Nephron (organoid): Measurements from ENCODE around the gene M1AP.

Source experiments
- H3K27ac Mint-ChIP-seq, 3 experiments: 2 replicates each; pipeline ENCODE4 v1.8.0; 2020; ENCODE audit warnings: mixed read lengths in 3 of 3, mild to moderate bottlenecking in 2 of 3, moderate library complexity in 1 of 3
- H3K27me3 Mint-ChIP-seq: 2 replicates; pipeline ENCODE4 v1.8.0; 2021; ENCODE audit warnings: low read depth, mild to moderate bottlenecking, moderate library complexity, mixed read lengths
- H3K36me3 Mint-ChIP-seq: 2 replicates; pipeline ENCODE4 v1.8.0; 2020; ENCODE audit warnings: low read depth, mixed read lengths
- H3K4me1 Mint-ChIP-seq: 2 replicates; pipeline ENCODE4 v1.8.0; 2020; ENCODE audit warnings: mixed read lengths
- H3K4me3 Mint-ChIP-seq, 3 experiments: 2 replicates each; pipeline ENCODE4 v1.8.0; 2020; ENCODE audit warnings: mild to moderate bottlenecking in 3 of 3, mixed read lengths in 3 of 3, moderate library complexity in 2 of 3
- H3K9me3 Mint-ChIP-seq: 2 replicates; pipeline ENCODE4 v1.8.0; 2020; ENCODE audit warnings: mixed read lengths
- TF ChIP-seq, protein P1 (sequence below), 3 experiments: fragments of 200-600 bp; sonication (generic); IDR thresholded peaks; one replicate each; pipeline ENCODE4 v1.5.0; 2021; ENCODE audit warnings: antibody characterized with exemption in 3 of 3; ENCODE audit not compliant: unreplicated experiment in 3 of 3

The M1AP gene

DNA sequence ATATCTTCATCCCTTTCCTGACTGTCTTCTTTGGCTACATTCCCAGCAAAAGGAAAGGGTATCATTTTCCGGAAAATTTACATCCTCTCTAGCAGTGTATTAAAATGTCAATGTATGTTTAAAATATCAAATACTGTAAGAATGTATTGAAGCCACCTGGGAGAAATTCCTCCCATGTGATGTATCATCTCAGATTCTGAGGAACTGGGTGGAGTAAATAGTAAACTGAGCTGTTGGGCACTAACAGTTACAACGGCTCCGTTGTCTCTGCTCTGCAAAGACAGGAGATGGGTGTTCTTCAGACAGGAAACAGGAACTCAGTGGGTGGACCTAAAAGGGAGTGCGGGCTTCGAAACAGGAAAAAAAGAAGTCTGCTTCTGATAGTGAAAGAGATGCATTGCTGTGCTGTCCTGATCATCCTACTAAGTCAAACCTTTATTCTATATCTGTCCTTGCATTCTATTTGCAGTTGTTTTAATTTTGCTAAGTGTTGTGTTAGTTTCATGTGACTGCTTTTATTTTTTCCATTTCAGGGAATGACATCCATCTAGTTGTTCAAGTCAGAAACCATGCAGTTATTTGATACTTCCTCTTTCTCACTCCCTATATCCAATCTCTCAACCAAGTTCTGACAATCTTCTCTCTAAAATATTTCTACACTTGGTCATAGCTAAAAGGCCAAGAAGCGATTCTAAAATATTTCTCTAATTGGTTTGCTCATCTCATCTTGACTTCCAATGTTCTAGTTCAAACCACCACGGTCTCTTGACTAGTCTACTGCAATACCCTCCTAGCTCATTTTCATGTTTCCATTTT is 74.2 kb downstream of the M1AP start:
- TF ChIP-seq, protein P1, sequence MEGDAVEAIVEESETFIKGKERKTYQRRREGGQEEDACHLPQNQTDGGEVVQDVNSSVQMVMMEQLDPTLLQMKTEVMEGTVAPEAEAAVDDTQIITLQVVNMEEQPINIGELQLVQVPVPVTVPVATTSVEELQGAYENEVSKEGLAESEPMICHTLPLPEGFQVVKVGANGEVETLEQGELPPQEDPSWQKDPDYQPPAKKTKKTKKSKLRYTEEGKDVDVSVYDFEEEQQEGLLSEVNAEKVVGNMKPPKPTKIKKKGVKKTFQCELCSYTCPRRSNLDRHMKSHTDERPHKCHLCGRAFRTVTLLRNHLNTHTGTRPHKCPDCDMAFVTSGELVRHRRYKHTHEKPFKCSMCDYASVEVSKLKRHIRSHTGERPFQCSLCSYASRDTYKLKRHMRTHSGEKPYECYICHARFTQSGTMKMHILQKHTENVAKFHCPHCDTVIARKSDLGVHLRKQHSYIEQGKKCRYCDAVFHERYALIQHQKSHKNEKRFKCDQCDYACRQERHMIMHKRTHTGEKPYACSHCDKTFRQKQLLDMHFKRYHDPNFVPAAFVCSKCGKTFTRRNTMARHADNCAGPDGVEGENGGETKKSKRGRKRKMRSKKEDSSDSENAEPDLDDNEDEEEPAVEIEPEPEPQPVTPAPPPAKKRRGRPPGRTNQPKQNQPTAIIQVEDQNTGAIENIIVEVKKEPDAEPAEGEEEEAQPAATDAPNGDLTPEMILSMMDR (IDR thresholded peaks at IDR 0.05; ENCODE audit: unreplicated experiment in 3 of 3): no peak
- H3K4me1 Mint-ChIP-seq: peaks cover 32% of the 10 kb centered on the region
- no peaks in the 10 kb centered on the region for H3K36me3 Mint-ChIP-seq
- no peaks in the 10 kb centered on the region for H3K27me3 Mint-ChIP-seq
- peak overlapping the region in 2 of 3 experiments; percentile 39 to 46 for H3K4me3 Mint-ChIP-seq
- H3K27ac Mint-ChIP-seq: peak overlapping the region; percentile 74 to 88 (median 80)
- no peaks in the 10 kb centered on the region for H3K9me3 Mint-ChIP-seq

DNA sequence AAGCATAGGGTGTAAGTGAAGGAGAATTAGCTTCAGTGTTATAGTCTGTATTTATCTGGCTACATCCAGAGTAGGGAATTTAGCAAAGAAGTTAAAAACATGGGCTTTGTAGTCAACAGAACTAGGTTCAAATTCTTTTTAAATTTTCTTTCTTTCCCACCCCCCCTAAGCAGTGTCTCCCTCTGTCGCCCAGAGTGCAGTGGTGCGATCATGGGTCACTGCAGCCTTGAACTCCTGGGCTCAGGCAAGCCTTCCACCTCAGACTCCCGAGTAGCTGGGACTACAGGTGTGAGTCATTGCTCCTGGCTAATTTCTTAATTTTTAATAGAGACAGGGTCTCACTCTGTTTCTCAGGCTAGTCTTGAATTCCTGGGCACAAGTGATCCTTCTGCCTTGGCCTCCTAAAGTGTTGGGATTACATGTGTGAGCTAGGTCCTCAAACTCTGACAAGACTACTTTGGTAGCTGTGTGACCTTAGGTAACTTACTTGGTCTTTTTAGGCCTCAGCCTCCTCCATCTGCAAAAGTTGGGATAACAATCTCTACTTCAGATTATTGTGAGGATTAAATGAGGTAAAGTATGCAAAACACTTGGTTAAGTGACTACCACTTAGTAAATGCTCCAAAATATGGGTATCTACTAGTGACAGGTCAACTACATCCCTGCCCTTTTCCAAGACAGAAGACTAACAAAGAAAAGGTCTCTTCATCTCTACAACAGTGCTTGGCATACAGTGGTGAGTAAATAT is 75.8 kb downstream of the M1AP start:
- no peak overlapping the region for H3K27ac Mint-ChIP-seq
- no peaks in the 10 kb centered on the region for H3K27me3 Mint-ChIP-seq
- H3K4me1 Mint-ChIP-seq: peaks cover 28% of the 10 kb centered on the region
- TF ChIP-seq, protein P1 (IDR thresholded peaks at IDR 0.05; ENCODE audit: unreplicated experiment in 3 of 3): no peak
- no peaks in the 10 kb centered on the region for H3K36me3 Mint-ChIP-seq
- no peaks in the 10 kb centered on the region for H3K9me3 Mint-ChIP-seq
- H3K4me3 Mint-ChIP-seq: no peak overlapping the region

DNA sequence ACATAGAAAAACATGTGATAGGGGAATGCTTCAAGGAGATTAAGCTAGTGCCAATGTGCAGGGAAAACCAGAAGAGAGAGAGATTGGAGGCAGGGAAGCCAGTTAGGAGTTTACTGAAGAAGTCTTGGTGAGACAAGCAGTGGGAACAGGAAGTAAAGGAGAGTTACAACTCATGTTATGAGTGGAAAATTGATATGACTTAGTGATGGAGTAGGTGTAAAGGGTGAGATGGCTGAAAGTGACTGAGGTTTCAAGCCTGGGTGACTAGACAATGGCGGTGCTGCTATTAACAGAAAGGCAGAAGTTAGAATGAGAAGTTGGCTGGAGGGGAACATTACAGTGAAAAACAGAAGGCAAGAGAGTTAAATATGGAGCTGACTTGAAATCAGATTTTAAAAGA is 77.1 kb downstream of the M1AP start:
- H3K9me3 Mint-ChIP-seq: no peaks in the 10 kb centered on the region
- TF ChIP-seq, protein P1 (IDR thresholded peaks at IDR 0.05; ENCODE audit: unreplicated experiment in 3 of 3): no peak
- no peak overlapping the region for H3K27ac Mint-ChIP-seq
- H3K4me3 Mint-ChIP-seq: no peak overlapping the region
- H3K4me1 Mint-ChIP-seq: peaks cover 15% of the 10 kb centered on the region
- no peaks in the 10 kb centered on the region for H3K36me3 Mint-ChIP-seq
- peaks cover 6% of the 10 kb centered on the region for H3K27me3 Mint-ChIP-seq

DNA sequence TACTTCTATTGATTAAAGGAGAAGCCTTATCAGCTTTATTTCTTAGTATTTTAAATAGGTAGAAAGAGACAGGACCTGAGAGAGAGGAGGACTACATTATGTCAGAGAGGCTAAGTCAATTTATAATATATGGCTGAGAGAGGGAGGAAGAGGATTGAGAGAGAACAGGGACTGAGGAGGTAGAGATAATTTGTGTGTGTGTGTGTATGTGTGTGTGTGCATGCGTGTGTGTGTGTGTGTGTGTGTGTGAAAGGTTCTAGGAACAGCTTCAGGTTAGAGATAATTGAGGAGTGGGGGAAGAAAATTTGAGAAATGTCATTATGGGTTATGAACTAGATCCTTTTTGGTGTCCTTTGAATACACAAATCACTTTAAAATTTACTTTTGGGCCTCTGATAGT is 78.4 kb downstream of the M1AP start:
- peaks cover 11% of the 10 kb centered on the region for H3K4me1 Mint-ChIP-seq
- TF ChIP-seq, protein P1 (IDR thresholded peaks at IDR 0.05; ENCODE audit: unreplicated experiment in 3 of 3): no peak
- no peak overlapping the region for H3K4me3 Mint-ChIP-seq
- H3K36me3 Mint-ChIP-seq: no peaks in the 10 kb centered on the region
- H3K27me3 Mint-ChIP-seq: peaks cover 16% of the 10 kb centered on the region
- no peaks in the 10 kb centered on the region for H3K9me3 Mint-ChIP-seq
- H3K27ac Mint-ChIP-seq: no peak overlapping the region

DNA sequence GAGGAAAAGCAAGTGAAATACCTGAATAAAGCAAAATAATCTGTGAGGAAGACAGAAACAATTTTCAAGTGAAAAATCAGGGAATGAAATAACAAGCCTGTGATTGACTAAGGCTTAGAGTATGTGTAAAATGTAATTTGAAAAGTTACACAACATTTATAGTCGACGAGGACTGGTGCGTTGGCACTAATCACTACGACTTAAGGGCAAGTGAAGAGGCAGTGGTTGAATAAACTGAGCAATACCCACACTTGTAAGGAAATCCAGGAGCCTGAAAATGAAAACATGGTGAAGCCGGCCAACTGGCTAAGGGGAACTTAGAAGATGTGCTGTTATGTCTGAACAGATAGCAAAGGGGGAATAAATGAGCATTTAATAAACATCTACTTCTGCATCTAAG is 80.2 kb downstream of the M1AP start:
- Mint-ChIP-seq H3K27me3 (peaks cover 34% of the 10 kb centered on the region), H3K4me1 (no peaks in the 10 kb centered on the region), H3K27ac (no peak overlapping the region), H3K36me3 (no peaks in the 10 kb centered on the region), H3K4me3 (no peak overlapping the region), H3K9me3 (no peaks in the 10 kb centered on the region)
- TF ChIP-seq, protein P1 (IDR thresholded peaks at IDR 0.05; ENCODE audit: unreplicated experiment in 3 of 3): no peak
